Adrenal gland (tissue), 5 donors: ENCODE data around the gene MS4A6A.

Experiments used
- CTCF ChIP-seq, 6 experiments: fragments of 450-650 bp in 4 of 6; fragments of 200-600 bp in 2 of 6; sonication (generic) in 1 of 6; IDR thresholded peaks; 1 replicate in 5 of 6; 2 replicates in 1 of 6; pipeline versions ENCODE4 v1.5.1 to v1.8.0; 2016 to 2021; ENCODE audit warnings: antibody characterized with exemption in 6 of 6, mild to moderate bottlenecking in 2 of 6, moderate library complexity in 1 of 6
- POLR2A ChIP-seq, 2 donors: fragments of 450-650 bp; IDR thresholded peaks; one replicate each; pipeline ENCODE4 v1.6.1; 2017; ENCODE audit warnings: antibody characterized with exemption in 2 of 2, mild to moderate bottlenecking in 2 of 2, moderate library complexity in 1 of 2
- donor health status: DM: no; HTN: no; CAD: no.

GRCh38 chr11:60165538-60165937 lies 17.3 kb downstream of the MS4A6A start:
- TF ChIP-seq CTCF (IDR thresholded peaks at IDR 0.05) (no peak), POLR2A (IDR thresholded peaks at IDR 0.05) (no peak)
